GM12878 (cell line): ENCODE measurements around the gene INSRR. TPM values are rescaled to one million over a fixed set of nuclear protein-coding genes. Genes with fewer than 3 reads are reported as not detected.

Experiments used
- BHLHE40 ChIP-seq, 2 experiments: fragments of 450-650 bp in 1 of 2; IDR thresholded peaks; 2 replicates each; pipeline ENCODE4 v1.6.1; 2011 to 2017; ENCODE audit warnings: low read depth in 2 of 2, borderline replicate concordance in 1 of 2, improper control_type of control experiment in 1 of 2, low read length in 1 of 2, mild to moderate bottlenecking in 1 of 2
- CHD4 ChIP-seq: fragments of 200-600 bp; sonication (generic); IDR thresholded peaks from 2 replicates; pipeline ENCODE4 v1.6.1; 2016; ENCODE audit warnings: mild to moderate bottlenecking
- CREB1 ChIP-seq: IDR thresholded peaks from 2 replicates; pipeline ENCODE4 v1.6.1; 2012; ENCODE audit warnings: low read depth, mild to moderate bottlenecking, inconsistent platforms
- JUND ChIP-seq: IDR thresholded peaks from 2 replicates; pipeline ENCODE4 v1.6.1; 2012; ENCODE audit warnings: low read depth, mild to moderate bottlenecking, low read length, improper control_type of control experiment, moderate library complexity
- MTA2 ChIP-seq: fragments of 450-650 bp; IDR thresholded peaks from 2 replicates; pipeline ENCODE4 v1.6.1; 2016; ENCODE audit warnings: low read depth, mild to moderate bottlenecking, moderate library complexity
- PKNOX1 ChIP-seq: fragments of 450-650 bp; IDR thresholded peaks from 2 replicates; pipeline ENCODE4 v1.6.1; 2016; ENCODE audit warnings: mild to moderate bottlenecking
- PRDM15 ChIP-seq: fragments of 450-650 bp; formaldehyde crosslinking; IDR thresholded peaks from 2 replicates; pipeline ENCODE4 v1.4.0; 2020; ENCODE audit warnings: mild to moderate bottlenecking, moderate library complexity
- polyA plus RNA-seq, 11 experiments: library from polyadenylated mRNA; depleted of rRNA in 4 of 11; unstranded in 6 of 11; stranded (reverse) in 5 of 11; fragments of >200 nt; fragmentation: Nextera tagmentation in 4 of 11; fragmentation: Illumina TruSeq in 1 of 11; extraction: Ambion mirVana in 4 of 11; extraction: Trizol in 1 of 11; gene quantifications; 1 replicate in 1 of 11; 2 replicates in 10 of 11; pipeline versions ENCODE4 v1.2.1 to v1.2.3, GENCODE V29; 2011 to 2016; ENCODE audit warnings: inconsistent platforms in 2 of 11, missing spikeins in 2 of 11, low read depth in 1 of 11
- total RNA-seq, 4 experiments: library from RNA; depleted of rRNA in 3 of 4; stranded (reverse); fragments of >200 nt in 3 of 4; fragmentation: Illumina TruSeq in 1 of 4; extraction: Trizol in 1 of 4; gene quantifications; 2 replicates each; pipeline versions ENCODE4 v1.2.1 to v1.2.3, GENCODE V29; 2013 to 2021

Gene INSRR
- total and polyA plus RNA-seq, 10 of the 15 experiments (the other 5 are each of a cell fraction or from before 2014, with no cell fraction given) = 0.01 TPM; not detected in 9

- TF ChIP-seq BHLHE40 (IDR thresholded peaks at IDR 0.05; ENCODE audit: borderline replicate concordance in 1 of 2, low read depth in 2 of 2, low read length in 1 of 2) = no peak
- no peak for TF ChIP-seq PRDM15
- TF ChIP-seq CHD4 = no peak
- no peak for TF ChIP-seq PKNOX1
- no peak for TF ChIP-seq JUND
- TF ChIP-seq MTA2 = no peak
- no peak for TF ChIP-seq CREB1
Measured at GRCh38 chr1:156885314-156885713, 26.4 kb upstream of the INSRR start (continued).
